ENCODE measurements around the gene ITPR1. TPM values are rescaled to one million over a fixed set of nuclear protein-coding genes. Genes with fewer than 3 reads are reported as not detected.

Gene ITPR1
- polyA plus RNA-seq, 6 donors from 2014 or later: 54.8 to 110 (median 87.3) TPM

DNA sequence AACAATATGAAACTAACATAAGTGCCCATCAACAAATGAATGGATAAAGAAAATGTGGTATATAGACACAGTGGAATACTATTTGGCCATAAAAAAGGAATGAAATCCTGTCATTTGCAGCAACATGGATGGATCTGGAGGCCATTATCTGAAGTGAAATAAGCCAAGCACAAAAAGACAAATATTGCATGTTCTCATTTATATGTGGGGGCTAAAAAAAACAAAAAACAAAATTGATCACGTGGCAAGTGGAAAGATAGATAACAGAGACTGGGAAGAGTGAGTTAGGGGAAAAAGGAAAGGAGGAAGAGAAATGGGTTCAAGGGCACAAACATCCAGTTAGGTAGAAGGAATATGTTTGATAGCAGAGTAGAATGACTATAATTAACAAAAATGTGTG is 330.2 kb downstream of the ITPR1 start:
- ATAC-seq (ENCODE audit: low read depth in 2 of 2) (no peak), DNase-seq (no peak)
- Mint-ChIP-seq H3K27ac (peak overlapping the region in 1 of 6 donors; percentile 2), H3K27me3 (no peaks in the 10 kb centered on the region), H3K9me3 (no peaks in the 10 kb centered on the region), H3K4me1 (peaks cover 51 to 58% (median 55%) of the 10 kb centered on the region in 3 donors), H3K4me3 (no peak overlapping the region), H3K36me3 (peaks cover 65 to 72% of the 10 kb centered on the region in 2 donors)

DNA sequence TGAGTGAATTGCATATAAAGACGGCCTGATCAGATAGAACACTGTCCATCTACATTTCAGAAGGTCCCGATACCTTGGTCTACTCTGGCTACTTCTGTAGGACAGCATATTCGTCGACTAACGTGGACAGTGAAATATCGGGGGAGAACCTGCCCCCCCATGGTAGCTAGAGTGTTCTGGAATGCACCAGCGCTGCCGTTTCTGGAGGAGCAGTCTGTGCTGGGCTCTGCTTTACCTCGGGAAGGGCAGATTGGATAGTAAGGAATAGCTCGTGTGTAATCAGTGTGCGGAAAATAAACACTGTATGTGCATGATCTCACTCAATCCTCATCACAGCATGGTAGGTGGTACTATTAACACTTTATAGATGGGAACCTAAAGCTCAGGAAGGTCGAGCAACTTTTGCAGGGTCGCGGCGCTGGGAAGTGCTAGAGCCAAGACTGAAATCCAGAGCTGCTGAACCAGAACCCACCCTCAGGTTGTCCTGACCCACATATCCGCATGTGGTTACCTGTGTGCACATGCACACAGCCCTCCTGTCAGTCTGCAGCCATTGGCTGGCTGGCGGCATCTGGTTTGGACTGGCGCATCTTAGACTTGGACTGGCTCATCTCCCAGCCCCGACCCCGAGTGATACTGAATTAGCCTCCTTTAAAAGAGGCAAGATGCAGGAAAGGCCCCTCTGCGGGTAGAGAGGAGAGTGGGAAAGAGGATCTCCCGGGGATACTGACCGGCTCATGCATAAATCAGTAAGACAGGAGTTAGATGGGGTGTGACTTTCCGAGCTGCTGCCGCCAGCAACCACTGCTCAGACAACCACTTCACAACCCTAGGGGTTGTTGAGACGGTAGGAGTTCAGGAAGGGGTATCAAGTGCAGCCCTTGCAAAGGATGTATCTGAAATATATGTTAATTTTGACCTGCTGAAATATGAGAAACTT is 331.1 kb downstream of the ITPR1 start:
- no peak for ATAC-seq (ENCODE audit: low read depth in 2 of 2)
- no peaks in the 10 kb centered on the region for H3K27me3 Mint-ChIP-seq

DNA sequence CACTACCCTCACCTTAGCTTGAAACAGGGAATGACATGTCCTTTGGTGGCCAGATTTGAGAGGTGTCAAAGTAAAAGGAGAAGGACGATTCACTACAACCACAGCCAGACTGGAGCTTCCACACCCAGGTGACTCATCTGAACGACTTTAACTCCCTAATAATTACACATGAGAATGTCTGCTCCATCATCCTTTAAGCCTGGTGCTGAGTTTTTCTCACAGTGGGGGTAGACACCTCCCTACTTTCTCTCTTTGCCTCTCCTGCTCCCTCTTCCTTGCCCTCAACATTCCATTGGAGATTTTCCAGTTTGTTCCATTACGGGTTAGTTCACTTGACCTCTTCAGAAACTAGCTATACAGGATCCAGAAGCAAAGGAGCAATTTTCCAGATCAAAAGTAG is 331.8 kb downstream of the ITPR1 start:
- Mint-ChIP-seq H3K9me3 (no peaks in the 10 kb centered on the region), H3K27ac (peak overlapping the region in 1 of 6 donors; percentile 56), H3K4me1 (peaks cover 59 to 66% (median 64%) of the 10 kb centered on the region in 3 donors), H3K4me3 (peak overlapping the region in 3 of 8 donors; percentile 0 to 50 (median 42)), H3K27me3 (no peaks in the 10 kb centered on the region), H3K36me3 (peaks cover 53 to 62% of the 10 kb centered on the region in 2 donors)
- DNase-seq (no peak), ATAC-seq (ENCODE audit: low read depth in 2 of 2) (no peak)

More for the DNA sequence above, 331.1 kb downstream of the ITPR1 start:
- peaks cover 59 to 66% of the 10 kb centered on the region in 2 donors for H3K36me3 Mint-ChIP-seq
- peak overlapping the region in 2 of 8 donors; percentile 42 to 50 for H3K4me3 Mint-ChIP-seq
- no peaks in the 10 kb centered on the region for H3K9me3 Mint-ChIP-seq
- DNase-seq: no peak
- H3K27ac Mint-ChIP-seq: peak overlapping the region in 3 of 6 donors; percentile 45 to 92 (median 56)
- peaks cover 58 to 66% (median 59%) of the 10 kb centered on the region in 3 donors for H3K4me1 Mint-ChIP-seq

DNA sequence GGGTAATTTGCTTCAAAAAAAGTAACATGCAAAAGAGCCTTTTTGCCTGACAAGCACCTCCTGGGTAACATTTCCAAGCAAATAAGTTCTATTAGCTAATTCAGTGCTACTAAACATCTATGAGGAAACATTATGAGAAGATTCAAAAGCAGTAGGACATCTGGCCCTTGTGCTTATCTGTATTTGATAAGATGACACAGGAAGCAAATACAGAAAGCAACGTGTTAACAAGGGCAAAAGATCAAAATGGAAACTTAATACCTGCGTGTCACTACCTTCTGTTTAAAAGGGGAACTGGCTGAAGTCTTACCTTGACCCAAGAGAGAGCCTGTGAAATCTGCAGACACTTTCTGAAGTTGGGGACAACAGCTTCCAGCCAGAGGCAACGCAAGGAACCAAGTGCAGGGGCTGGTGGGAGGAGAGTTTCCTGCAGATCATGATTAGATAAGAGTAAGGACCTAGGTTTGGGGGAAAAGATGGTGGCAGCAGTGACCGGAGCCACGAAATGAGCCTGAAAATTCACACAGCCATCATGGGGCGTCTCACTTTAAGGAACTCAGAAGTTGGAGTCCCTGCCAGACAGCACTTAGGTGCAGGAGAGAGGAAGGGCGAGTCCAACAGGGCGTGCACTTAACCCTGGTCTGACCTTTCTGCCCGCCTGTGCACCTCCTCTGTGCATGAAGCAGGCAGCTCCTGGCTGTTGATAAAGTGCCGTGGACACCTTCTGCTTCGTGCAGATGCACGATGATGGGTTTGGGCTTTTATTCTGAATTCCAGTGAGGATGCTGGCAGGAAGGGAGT is 332.5 kb downstream of the ITPR1 start:
- H3K27ac Mint-ChIP-seq: peak overlapping the region in 4 of 6 donors; percentile 56 to 92 (median 66)
- DNase-seq (no peak), ATAC-seq (ENCODE audit: low read depth in 2 of 2) (peak in 1 of 2 donors; percentile 34)
- peaks cover 63 to 72% (median 71%) of the 10 kb centered on the region in 3 donors for H3K4me1 Mint-ChIP-seq
- no peaks in the 10 kb centered on the region for H3K9me3 Mint-ChIP-seq
- peaks cover 49 to 55% of the 10 kb centered on the region in 2 donors for H3K36me3 Mint-ChIP-seq
- H3K27me3 Mint-ChIP-seq: no peaks in the 10 kb centered on the region
- H3K4me3 Mint-ChIP-seq: peak overlapping the region in 2 of 8 donors; percentile 0 to 73

DNA sequence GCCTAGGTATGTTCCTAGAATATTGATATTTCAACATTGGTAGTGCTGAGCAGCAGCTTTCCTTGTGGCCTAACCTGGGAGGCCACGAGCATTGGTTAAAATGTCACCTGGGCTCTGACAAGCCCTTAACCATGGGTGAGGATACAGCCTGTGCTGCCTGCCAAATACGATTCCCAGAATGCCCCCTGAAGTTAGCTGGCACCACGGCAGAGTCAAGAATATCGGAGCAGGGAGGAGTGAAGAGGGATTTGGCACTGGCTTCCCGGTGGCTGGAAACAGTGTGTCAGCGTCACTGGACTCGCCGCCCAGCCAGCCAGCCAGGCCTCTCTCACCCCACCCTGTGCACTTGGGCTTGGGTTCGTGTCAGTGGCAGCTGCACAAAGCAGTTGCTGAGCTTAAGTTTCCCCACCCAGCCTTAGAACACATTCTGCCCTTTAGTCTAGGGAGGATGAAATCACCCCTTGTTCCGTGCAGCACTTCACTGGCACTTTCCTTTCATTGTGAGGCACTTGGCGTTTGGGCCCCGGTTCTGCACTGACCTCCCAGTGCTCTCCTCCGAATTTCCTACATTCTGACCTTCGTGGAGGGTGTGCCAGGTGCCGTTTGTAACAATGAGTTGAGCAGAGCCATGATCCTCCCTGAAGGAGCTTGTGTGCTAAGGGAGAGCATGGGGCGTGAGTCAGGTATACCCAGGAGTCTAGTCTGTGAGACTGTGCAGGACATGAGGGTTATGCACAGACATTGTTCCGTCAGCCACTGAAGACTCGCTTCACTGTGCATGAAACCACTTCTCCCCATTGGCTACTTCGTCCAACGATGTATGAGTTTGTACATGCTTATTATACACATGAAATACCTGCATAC is 333.3 kb downstream of the ITPR1 start:
- Mint-ChIP-seq H3K36me3 (peaks cover 52 to 53% of the 10 kb centered on the region in 2 donors), H3K4me1 (peaks cover 69 to 79% (median 78%) of the 10 kb centered on the region in 3 donors)
- ATAC-seq (ENCODE audit: low read depth in 2 of 2): no peak

DNA sequence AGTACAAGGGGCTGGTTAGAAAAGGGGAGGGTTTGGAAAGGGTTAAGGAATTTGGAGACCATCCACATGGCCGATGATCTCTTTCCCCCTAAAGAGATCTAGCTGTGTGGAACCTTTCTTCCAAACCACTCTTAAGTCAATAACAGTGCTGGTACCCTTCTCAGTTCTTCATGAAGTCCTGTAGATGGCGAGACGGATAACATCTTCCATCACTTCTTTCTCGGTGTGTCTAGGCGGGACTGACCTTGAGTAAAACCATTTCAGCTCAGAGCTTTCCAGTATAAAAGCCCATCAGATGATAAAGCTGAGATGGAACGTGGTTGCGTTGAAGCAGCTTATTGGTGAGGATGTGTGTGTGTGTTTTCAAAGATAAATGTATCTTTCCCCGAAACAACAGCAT is 334.6 kb downstream of the ITPR1 start:
- peaks cover 70 to 83% (median 82%) of the 10 kb centered on the region in 3 donors for H3K4me1 Mint-ChIP-seq
- no peak for DNase-seq

More for the DNA sequence above, 333.3 kb downstream of the ITPR1 start:
- no peak for DNase-seq
- Mint-ChIP-seq H3K9me3 (no peaks in the 10 kb centered on the region), H3K4me3 (peak overlapping the region in 5 of 8 donors; percentile 13 to 69 (median 35)), H3K27me3 (no peaks in the 10 kb centered on the region), H3K27ac (peak overlapping the region in 3 of 6 donors; percentile 29 to 62 (median 56))

DNA sequence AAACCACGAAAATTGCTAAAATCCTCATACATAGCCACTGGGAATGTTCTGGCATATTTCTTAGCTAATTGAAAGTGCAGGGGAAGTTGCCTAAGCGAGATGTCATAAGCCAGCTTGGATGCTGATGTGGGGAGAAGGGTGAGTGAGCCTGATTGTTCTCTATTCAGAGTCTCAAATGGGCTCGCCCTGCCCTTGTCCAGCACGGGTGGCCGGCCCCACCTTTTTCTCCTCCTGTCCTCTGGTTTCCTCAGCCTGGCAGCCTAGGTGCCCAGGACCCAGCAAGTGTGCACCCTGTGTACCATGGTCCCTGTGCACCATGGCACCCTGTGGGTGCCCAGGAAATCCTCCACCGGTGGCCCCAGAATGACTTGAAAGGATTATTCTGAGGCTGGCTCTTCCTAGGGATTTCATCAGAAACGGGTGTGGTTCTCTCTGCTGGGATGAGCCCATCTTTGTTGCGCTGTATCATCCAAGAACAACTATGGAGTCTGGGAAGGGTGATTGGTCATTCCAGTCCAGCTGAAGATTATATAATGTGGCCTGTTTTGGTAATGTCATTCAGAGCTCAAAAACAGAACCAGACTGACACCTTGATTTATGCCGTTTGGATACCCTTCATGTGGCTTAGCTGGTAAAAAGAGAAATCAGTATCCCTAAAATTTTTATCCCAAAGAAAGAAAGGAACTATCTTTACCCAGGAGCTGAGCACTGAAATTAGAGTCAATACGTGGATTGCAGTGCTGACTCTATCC is 335.3 kb downstream of the ITPR1 start:
- no peak for DNase-seq
- no peaks in the 10 kb centered on the region for H3K9me3 Mint-ChIP-seq
- no peaks in the 10 kb centered on the region for H3K27me3 Mint-ChIP-seq
- peak overlapping the region in 1 of 8 donors; percentile 57 for H3K4me3 Mint-ChIP-seq
- no peak for ATAC-seq (ENCODE audit: low read depth in 2 of 2)
- peaks cover 68 to 87% (median 81%) of the 10 kb centered on the region in 3 donors for H3K4me1 Mint-ChIP-seq
- peaks cover 38 to 43% of the 10 kb centered on the region in 2 donors for H3K36me3 Mint-ChIP-seq
- peak overlapping the region in 2 of 6 donors; percentile 48 to 51 for H3K27ac Mint-ChIP-seq

More for the DNA sequence above, 334.6 kb downstream of the ITPR1 start:
- no peaks in the 10 kb centered on the region for H3K9me3 Mint-ChIP-seq
- peaks cover 42 to 48% of the 10 kb centered on the region in 2 donors for H3K36me3 Mint-ChIP-seq
- ATAC-seq (ENCODE audit: low read depth in 2 of 2): no peak
- peak overlapping the region in 1 of 8 donors; percentile 18 for H3K4me3 Mint-ChIP-seq
- no peaks in the 10 kb centered on the region for H3K27me3 Mint-ChIP-seq
- peak overlapping the region in 1 of 6 donors; percentile 51 for H3K27ac Mint-ChIP-seq

DNA sequence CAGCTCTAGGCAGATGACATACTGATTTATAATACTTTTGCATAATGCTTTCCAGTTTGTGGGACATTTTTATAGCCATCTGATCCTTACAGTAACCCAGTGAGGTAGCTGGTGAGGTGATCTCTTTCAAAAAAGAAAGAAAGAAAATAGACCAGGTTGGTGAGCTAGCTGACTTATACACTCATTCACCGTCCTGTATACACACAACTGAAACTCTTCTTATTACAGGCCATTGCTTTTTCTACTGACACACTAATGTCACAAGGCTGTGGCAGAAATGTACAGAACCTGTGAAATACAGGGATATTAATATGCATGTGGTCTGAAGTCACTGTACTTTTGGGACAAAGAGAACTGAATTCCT is 335.9 kb downstream of the ITPR1 start:
- peaks cover 71 to 90% (median 81%) of the 10 kb centered on the region in 3 donors for H3K4me1 Mint-ChIP-seq
- peak overlapping the region in 1 of 8 donors; percentile 1 for H3K4me3 Mint-ChIP-seq
- ATAC-seq (ENCODE audit: low read depth in 2 of 2) (no peak), DNase-seq (no peak)
- H3K9me3 Mint-ChIP-seq: no peaks in the 10 kb centered on the region
- peak overlapping the region in 1 of 6 donors; percentile 3 for H3K27ac Mint-ChIP-seq
- H3K27me3 Mint-ChIP-seq: no peaks in the 10 kb centered on the region
- peaks cover 32 to 38% of the 10 kb centered on the region in 2 donors for H3K36me3 Mint-ChIP-seq

DNA sequence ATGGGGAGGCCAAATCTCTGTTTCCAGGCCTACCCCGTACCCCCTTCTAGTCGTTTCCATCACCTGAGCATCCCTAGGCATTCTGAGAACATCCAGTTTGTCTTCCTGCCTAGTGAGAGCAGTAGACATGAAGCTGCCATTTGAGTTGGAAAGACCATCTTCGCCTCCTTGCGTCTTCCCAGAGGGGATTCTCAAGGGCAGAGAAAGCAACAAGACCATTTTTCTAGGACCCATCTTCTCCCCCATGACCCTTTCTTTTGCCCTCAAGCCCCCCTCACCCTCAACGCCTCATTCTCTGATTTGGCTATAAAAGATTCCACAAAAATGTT is 337.4 kb downstream of the ITPR1 start:
- peak overlapping the region; percentile 91 to 98 (median 96) for H3K27ac Mint-ChIP-seq
- peak overlapping the region; percentile 66 to 88 (median 78) for H3K4me3 Mint-ChIP-seq
- ATAC-seq (ENCODE audit: low read depth in 2 of 2) (no peak), DNase-seq (no peak)
- H3K9me3 Mint-ChIP-seq: no peaks in the 10 kb centered on the region
- peaks cover 20 to 23% of the 10 kb centered on the region in 2 donors for H3K36me3 Mint-ChIP-seq
- peaks cover 56 to 75% (median 74%) of the 10 kb centered on the region in 3 donors for H3K4me1 Mint-ChIP-seq
- no peaks in the 10 kb centered on the region for H3K27me3 Mint-ChIP-seq

DNA sequence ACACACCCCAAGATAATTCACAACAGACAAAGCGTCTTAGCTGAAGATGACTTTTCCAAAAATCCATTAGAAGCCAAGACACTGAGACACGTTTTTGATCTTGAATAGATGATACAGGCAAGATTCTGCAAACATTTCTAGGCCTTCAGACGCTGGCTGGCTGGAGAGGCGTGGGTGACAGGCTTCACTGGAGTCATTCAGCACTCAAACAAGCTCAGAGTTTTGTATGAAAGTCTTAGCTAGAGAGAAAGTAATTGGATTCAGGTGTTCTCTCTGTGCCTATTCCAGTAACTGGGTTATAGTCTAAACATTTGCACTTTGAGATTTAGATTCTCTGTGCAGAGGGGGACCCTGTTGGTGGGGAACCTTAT is 338.4 kb downstream of the ITPR1 start:
- DNase-seq (no peak), ATAC-seq (ENCODE audit: low read depth in 2 of 2) (peak; percentile 1 to 3)
- peak overlapping the region; percentile 91 to 98 (median 96) for H3K27ac Mint-ChIP-seq
- H3K27me3 Mint-ChIP-seq: no peaks in the 10 kb centered on the region
- peaks cover 18 to 27% of the 10 kb centered on the region in 2 donors for H3K36me3 Mint-ChIP-seq
- no peaks in the 10 kb centered on the region for H3K9me3 Mint-ChIP-seq
- H3K4me3 Mint-ChIP-seq: peak overlapping the region in 7 of 8 donors; percentile 36 to 88 (median 72)
- peaks cover 46 to 65% (median 63%) of the 10 kb centered on the region in 3 donors for H3K4me1 Mint-ChIP-seq

DNA sequence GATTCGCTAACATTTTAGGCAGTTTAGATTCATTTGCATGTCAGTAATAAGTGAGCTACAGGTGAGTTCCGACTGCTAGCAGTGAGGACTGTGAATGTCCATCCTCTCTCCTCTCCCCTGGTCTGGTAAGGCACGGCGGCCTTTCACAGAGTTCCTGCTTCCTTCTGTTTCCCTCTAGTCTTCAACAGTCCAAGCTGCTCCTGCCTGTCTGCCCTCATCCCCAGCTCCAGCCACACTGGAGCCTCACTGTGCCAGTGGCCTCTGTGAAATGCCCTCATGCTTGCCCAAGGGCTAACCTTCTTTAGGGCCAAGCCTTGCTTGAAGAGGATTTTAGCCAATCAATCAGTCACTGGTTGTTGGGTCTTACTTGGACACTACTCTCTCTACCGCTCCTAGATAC is 340.3 kb downstream of the ITPR1 start:
- Mint-ChIP-seq H3K36me3 (peaks cover 23 to 28% of the 10 kb centered on the region in 2 donors), H3K27me3 (no peaks in the 10 kb centered on the region), H3K4me3 (no peak overlapping the region), H3K27ac (peak overlapping the region in 3 of 6 donors; percentile 12 to 62 (median 34)), H3K9me3 (no peaks in the 10 kb centered on the region), H3K4me1 (peaks cover 32 to 51% (median 45%) of the 10 kb centered on the region in 3 donors)
- DNase-seq (no peak), ATAC-seq (ENCODE audit: low read depth in 2 of 2) (no peak)

DNA sequence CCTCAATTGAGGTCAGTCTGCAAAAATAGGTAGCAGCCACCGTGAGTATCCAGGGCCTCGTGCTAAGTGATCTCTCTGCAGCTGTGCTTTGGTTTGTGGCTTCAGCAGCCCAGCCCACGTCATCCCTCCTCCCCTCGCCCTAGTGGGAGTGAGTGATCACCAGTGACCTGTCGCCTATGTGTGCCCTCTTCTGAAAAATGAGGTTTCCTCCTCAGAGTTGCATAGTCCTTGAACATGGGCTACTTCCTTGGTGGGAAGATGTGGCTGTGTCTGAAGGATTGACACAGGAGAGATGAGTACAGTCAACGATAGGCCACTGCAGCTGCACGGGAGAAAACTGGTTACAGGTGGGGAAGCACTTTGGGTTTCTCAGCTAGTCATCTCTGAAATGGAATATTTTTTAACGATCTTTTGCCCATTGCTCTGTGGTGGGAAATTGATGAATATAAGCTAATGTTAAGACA is 341.3 kb downstream of the ITPR1 start:
- Mint-ChIP-seq H3K4me1 (peaks cover 27 to 51% (median 35%) of the 10 kb centered on the region in 3 donors), H3K36me3 (peaks cover 23 to 28% of the 10 kb centered on the region in 2 donors)

More for the DNA sequence above, 341.3 kb downstream of the ITPR1 start:
- Mint-ChIP-seq H3K9me3 (no peaks in the 10 kb centered on the region), H3K4me3 (no peak overlapping the region), H3K27me3 (no peaks in the 10 kb centered on the region), H3K27ac (peak overlapping the region in 3 of 6 donors; percentile 34 to 76 (median 62))
- DNase-seq (no peak), ATAC-seq (ENCODE audit: low read depth in 2 of 2) (no peak)

All from naive B cell (primary cell).